ENCODE data around the gene FAM186B. TPM values are rescaled to one million over a fixed set of nuclear protein-coding genes. Genes with fewer than 3 reads are reported as not detected.

FAM186B gene
- total RNA-seq, 1 experiment from 2014 or later = 0.39 TPM

GRCh38 chr12:49587174-49587908, 18.1 kb downstream of the FAM186B start (continued):
- TF ChIP-seq PREB (CRISPR knock-in tag; IDR thresholded peaks at IDR 0.05; ENCODE audit: borderline replicate concordance) (no peak), JAZF1 (CRISPR knock-in tag; IDR thresholded peaks at IDR 0.05) (no peak), TP53 (CRISPR knock-in tag; IDR thresholded peaks at IDR 0.05) (no peak), IRF2 (CRISPR knock-in tag; IDR thresholded peaks at IDR 0.05; ENCODE audit: borderline replicate concordance, low read depth) (no peak), HMGXB4 (CRISPR knock-in tag; IDR thresholded peaks at IDR 0.05) (no peak), NR1H2 (CRISPR knock-in tag; IDR thresholded peaks at IDR 0.05) (no peak), E2F5 (CRISPR knock-in tag; IDR thresholded peaks at IDR 0.05) (no peak), SP1 (CRISPR knock-in tag; conservative IDR thresholded peaks at IDR 0.05) (no peak), ZNF317 (CRISPR knock-in tag; IDR thresholded peaks at IDR 0.05; ENCODE audit: borderline replicate concordance, low read depth) (no peak), ZSCAN18 (CRISPR knock-in tag; IDR thresholded peaks at IDR 0.05) (no peak), ATF6 (CRISPR knock-in tag; IDR thresholded peaks at IDR 0.05) (no peak)

GRCh38 chr12:49585477-49586459, 19.7 kb downstream of the FAM186B start:
- H3K27ac Mint-ChIP-seq = peak overlapping the region; percentile 58; the same call in 1 of the 2 replicates
- CTCF ChIA-PET = interaction anchor here (3.5 kb wide), 1 partner anchor 38 kb away, joined by 11 read pairs; the partner anchor contains the start of gene PRPF40B
- POLR2A ChIA-PET = no interaction called here
- TF ChIP-seq HMGA2 (CRISPR knock-in tag; IDR thresholded peaks at IDR 0.05) (no peak), ZNF532 (CRISPR knock-in tag; IDR thresholded peaks at IDR 0.05; ENCODE audit: borderline replicate concordance) (no peak), ZNF396 (CRISPR knock-in tag; IDR thresholded peaks at IDR 0.05; ENCODE audit: borderline replicate concordance) (no peak), ETV6 (CRISPR knock-in tag; IDR thresholded peaks at IDR 0.05) (no peak), ZSCAN18 (CRISPR knock-in tag; IDR thresholded peaks at IDR 0.05) (no peak), CREM (CRISPR knock-in tag; IDR thresholded peaks at IDR 0.05) (no peak)
- ATAC-seq (no peak), DNase-seq (ENCODE audit: low spot score) (no peak)
- H3K4me3 Mint-ChIP-seq = no peak overlapping the region
- H3K4me1 Mint-ChIP-seq = peaks cover 2% of the 10 kb centered on the region; the same call in 1 of the 2 replicates
- peaks cover 2% of the 10 kb centered on the region; the same call in 1 of the 2 replicates for H3K36me3 Mint-ChIP-seq
- no peaks in the 10 kb centered on the region for H3K27me3 Mint-ChIP-seq (ENCODE audit: low read depth)
- H3K9me3 Mint-ChIP-seq = no peaks in the 10 kb centered on the region

Data from WTC11 (cell line).